Stimulated activated CD4-positive, alpha-beta T cell treated with anti-CD3 and anti-CD28 coated beads, Interleukin-4, amount 100 ng/mL, for 4 hours (primary cell): Measurements from ENCODE around the gene CERS3.
A peak's percentile ranks its signal among the peaks of the same experiment; 100 is the strongest.
"Not testable (repeated sequence)": the region's sequence is repeated elsewhere in the genome, so short reads cannot be mapped to it uniquely, and the experiment has no call there.

Experiments used
- DNase-seq, 2 experiments: peaks; one replicate each; pipeline ENCODE4 v3.0.0-alpha.2; 2020

Gene CERS3

DNA sequence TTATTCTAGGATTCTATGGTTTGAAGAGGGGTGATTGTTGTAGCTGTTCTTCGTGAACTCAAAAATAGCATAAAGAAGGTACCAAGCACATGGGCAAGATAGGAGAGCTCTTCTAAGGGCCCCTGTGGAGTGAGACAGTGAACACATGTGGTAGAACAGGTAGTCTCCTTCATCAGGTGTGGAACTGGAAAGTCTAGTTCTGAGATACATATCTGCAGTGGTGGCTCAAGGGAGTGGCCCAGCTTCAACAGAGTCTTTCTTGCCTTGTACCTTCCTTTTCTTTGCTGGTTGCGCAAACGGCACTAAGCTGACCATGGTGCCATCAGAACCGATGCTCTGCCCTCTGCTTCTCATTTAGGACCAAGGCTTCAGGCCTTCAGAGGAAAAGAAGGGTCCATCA lies 65.2 kb downstream of the CERS3 start:
- DNase-seq: no peak

DNA sequence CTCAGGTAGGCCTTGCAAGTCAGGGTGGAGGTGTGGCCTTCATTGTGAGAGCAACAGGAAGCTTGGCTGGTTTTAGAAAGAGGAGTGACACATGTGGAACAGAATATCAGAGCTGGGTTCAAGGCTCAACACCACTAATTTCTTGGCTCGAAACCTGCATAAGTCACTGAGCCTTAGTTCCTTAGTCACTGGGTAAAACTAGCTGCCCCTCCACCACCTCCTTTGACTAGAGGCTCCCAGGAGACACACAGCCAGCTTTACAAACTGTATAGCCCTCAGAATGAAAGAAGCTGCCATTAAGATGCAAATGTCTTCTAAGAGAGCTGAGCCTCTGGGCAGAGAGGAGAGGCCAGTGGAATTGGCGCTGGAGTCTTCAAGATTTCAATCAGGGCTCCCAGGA lies 67.7 kb downstream of the CERS3 start:
- no peak for DNase-seq

DNA sequence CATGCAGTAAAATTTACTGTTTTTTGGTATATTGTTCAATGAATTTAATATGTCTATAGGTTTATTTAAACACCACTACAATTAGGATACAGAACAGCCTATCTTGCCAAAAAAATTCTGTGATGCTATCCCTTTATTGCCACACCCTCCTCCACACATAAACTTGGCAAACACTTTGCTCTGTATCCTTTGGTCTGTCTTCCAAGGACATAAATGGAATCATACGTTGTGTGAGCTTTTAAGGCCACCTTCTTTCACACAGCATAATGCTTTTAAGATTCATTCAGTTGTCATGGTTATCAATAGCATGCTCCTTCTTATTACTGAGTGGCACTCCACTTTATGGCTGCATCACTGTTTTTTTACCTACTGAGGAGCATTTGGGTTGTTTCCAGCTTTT lies 71.5 kb downstream of the CERS3 start:
- no peak for DNase-seq

DNA sequence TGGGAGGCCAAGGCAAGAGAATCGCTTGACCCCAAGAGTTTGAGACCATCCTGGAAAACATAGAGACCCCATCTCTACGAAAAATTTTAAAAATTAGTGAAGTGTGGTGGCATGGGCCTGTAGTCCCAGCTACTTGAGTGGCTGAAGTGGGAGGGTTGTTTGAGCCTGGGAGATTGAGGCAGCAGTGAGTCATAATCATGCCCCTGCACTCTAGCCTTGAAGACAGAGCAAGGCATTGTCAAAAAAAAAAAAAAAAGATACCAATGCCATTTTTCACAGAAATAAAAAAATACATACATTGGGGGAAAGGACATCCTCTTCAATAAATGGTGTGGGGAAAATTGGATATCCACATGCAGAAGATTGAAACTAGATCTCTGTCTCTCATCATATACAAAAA lies 74.6 kb downstream of the CERS3 start:
- no peak for DNase-seq

- DNase-seq: no peak
Measured at GRCh38 chr15:100448481-100448880, 80.3 kb downstream of the CERS3 start.

DNA sequence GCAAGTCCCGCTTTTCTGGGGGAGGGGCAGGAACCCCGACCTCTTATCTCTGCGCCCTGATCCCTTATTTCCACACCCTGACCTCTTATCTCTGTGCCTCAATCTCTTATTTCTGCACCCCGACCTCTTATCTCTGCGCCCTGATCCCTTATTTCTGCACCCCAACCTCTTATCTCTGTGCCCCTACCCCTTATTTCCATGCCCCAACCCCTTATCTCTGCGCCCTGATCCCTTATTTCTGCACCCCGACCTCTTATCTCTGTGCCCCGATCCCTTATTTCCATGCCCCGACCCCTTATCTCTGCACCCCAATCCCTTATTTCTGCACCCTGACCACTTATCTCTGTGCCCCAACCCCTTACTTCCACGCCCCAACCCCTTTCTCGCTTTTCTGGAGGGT lies 87.7 kb downstream of the CERS3 start:
- DNase-seq: not testable (repeated sequence)

DNA sequence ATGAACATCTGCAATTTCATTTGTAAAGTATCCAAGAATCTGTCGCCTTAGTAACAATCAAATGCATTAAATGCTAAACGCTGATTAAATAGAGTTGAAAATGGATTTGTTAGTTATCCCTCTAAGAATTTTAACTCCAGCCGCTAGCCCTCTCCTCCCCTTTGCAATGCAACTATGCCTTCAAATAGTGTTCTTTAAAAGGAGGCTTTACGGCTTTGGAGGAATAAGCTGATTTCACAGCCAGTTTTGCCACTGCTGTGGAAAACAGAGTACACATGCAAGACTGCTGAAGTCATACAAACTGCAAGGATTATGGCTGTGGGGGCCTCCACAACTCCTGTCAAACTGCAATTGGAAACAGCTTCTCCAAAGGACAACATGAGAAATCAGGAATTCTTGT lies 89.2 kb downstream of the CERS3 start:
- DNase-seq: no peak

- peak; percentile 13 to 24 for DNase-seq
Measured at GRCh38 chr15:100438570-100438969, 90.2 kb downstream of the CERS3 start.

- DNase-seq: no peak
Measured at GRCh38 chr15:100437261-100437660, 91.5 kb downstream of the CERS3 start.

DNA sequence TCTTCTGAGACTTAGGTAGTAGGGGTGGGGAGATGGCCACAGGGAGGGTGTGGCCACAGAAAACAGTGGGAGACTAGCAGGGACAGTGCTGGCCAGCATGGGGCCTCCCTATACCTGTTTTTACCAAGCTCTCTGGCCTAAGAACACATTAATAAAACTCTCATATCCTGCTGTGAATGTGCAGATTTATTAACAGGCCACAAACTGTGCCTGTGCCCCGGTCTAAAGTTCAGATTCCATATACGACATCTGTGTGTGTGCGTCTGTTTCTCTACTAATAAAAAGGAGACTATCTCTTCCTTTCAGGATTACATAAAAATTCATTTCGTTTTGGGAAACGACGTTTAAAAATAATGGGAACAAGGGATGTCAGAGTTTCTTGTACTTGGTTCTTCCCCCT lies 94.2 kb downstream of the CERS3 start:
- no peak for DNase-seq

- no peak for DNase-seq
Measured at GRCh38 chr15:100434038-100434437, 94.7 kb downstream of the CERS3 start.

- DNase-seq: no peak
Measured at GRCh38 chr15:100433304-100433703, 95.4 kb downstream of the CERS3 start.

DNA sequence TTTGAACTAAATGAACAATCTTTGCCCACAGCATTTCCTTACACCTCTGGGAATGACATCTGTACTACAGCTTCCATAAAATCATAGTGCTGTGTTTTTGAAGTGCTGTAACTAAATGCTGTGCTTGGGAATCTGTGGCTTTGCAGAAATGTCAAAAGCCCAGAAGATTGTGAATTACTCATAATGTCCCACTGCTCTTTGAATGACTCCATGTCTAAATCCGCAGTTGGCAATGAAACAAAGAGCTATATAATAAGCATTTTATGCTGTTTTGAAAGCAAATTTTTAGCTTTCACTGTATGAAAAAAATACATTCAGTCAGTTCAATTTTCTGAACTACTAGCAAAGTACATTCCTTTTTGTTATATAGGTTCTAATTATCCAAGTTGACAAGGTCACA lies 98.3 kb downstream of the CERS3 start:
- no peak for DNase-seq

DNA sequence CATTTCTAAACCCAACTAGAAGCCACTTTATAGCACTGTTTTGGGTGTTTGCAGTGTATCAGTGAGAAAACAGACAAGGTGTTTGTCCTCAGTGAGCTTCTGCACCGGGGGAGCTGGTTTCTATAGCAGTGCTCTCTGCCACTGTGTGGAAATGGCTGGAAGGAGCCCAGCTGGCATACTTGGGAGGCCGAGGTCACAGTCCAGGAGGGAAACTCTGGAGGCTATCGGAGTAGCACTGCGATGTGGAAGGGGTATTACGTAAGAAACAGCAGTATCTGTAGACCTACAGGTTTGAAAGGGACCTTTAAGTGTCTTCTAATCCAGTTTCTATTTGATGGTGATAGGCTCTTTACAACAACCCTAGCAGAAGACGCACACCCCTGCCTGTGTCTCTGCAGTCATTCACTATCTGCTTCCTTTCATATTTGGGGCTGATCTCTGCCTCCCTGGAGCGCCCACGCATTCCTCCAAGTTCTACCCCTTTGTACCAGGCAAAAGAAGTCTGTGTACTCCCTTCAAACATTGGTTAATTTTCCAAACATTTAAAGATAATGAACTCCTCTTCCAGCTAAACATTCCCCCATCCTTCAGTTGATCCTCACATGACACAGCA lies 99.5 kb downstream of the CERS3 start:
- DNase-seq: no peak

GRCh38 chr15:100426937-100427336 lies 101.8 kb downstream of the CERS3 start:
- DNase-seq: no peak

DNA sequence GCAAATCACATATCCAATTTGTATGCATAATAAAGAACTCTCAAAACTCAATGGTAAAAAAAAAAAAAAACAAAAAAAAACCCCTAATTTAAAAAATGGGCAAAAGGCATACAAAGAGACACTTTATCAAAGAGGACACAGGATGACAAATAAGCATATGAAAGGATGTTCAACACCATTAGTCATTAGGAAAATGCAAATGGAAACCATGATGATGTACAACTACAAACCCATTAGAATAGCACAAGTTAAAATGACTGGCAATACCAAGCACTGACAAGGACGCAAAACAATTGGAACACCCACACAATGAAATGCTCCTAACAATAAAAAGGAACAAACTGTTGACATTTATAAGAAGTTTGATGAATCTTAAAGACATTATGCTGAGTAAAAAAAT lies 123.6 kb downstream of the CERS3 start:
- no peak for DNase-seq

- no peak for DNase-seq
Measured at GRCh38 chr15:100400996-100401395, 127.8 kb downstream of the CERS3 start.

- DNase-seq: no peak
Measured at GRCh38 chr15:100394736-100395440, 133.9 kb downstream of the CERS3 start.

DNA sequence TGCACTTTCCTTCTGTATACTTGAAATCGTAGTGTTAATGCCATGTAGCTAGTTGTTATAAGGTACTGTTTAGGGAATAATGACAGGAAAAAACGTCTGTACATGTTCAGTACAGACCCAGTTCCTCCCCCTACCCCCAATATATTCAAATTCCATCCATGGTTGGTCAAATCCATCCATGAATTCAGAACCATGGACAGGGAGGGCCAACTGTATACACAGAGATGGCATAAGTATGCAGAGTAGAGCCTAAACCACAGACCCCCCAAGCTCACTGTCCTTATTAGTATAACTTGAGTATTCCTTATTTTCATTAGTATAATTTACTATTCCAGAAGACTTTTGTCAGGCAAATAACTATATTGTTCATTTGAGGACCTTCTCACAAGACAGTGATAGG lies 135.7 kb downstream of the CERS3 start:
- DNase-seq: no peak

GRCh38 chr15:100385300-100386050 lies 143.3 kb downstream of the CERS3 start:
- DNase-seq: no peak

GRCh38 chr15:100384108-100384410 lies 144.7 kb downstream of the CERS3 start:
- no peak for DNase-seq

GRCh38 chr15:100383302-100384107 lies 145.2 kb downstream of the CERS3 start:
- DNase-seq: no peak

GRCh38 chr15:100373942-100374341 lies 154.8 kb downstream of the CERS3 start:
- no peak for DNase-seq
